ENCODE results near the gene BCAR3. TPM values are rescaled to one million over a fixed set of nuclear protein-coding genes. Genes with fewer than 3 reads are reported as not detected.
"Not testable (repeated sequence)": the region's sequence is repeated elsewhere in the genome, so short reads cannot be mapped to it uniquely, and the experiment has no call there.

BCAR3 gene
- total RNA-seq, 2 experiments from 2014 or later = 0.42 to 0.55 TPM

DNA sequence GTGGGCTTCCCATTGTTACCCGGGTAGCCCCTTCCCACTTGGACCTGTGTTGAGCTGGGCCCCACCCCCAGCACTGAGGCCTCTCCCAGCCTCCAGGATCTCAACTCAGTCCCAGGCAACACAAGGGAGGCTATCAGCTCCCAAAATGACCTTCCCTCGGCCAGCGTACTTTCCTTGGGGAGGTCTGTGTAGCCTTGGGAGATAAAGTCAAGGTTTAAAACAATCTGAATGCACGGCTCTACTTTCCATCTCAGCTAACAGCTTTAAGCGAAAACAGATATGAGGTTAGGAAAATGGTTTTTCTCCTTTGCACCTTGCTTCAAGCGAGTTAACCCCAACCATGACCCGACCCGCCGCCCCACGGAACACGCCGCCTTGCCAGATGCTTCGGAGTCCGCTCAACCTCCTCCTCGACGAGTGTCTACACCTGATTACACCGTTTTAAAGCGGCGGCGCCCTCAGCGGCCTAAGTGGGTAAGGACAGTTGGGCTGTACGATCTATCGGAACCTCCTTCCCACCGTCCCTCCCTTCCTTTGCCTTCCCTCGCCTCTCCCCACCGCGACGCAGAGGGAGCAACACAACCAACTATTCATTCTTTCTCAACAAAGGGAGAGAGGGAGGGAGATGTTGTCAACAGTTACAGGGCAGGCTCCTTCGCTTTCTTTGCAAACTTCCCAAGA, 1.1 kb downstream of the BCAR3 start:
- CTCF ChIA-PET = interaction anchor here (1.4 to 2.2 kb wide), 2 partner anchors 9 to 134 kb away, joined by 6 to 7 read pairs; no protein-coding TSS in a partner anchor
- Mint-ChIP-seq H3K27me3 (ENCODE audit: low read depth) (peaks cover 52% of the 10 kb centered on the region), H3K4me3 (peak overlapping the region; percentile 76), H3K36me3 (ENCODE audit: low read depth) (no peaks in the 10 kb centered on the region), H3K4me1 (ENCODE audit: low read depth) (peaks cover 9% of the 10 kb centered on the region), H3K27ac (no peak overlapping the region), H3K9me3 (no peaks in the 10 kb centered on the region)
- intact Hi-C loops (cut with micrococcal nuclease) = loop anchor here (5.0 kb wide), 1 partner anchor 243 kb away; no protein-coding TSS in a partner anchor
- DNase-seq = peak; percentile 71

- peaks cover 48% of the 10 kb centered on the region for H3K27me3 Mint-ChIP-seq (ENCODE audit: low read depth)
- H3K36me3 Mint-ChIP-seq (ENCODE audit: low read depth) = no peaks in the 10 kb centered on the region
- no peak overlapping the region for H3K27ac Mint-ChIP-seq
- peaks cover 9% of the 10 kb centered on the region for H3K4me1 Mint-ChIP-seq (ENCODE audit: low read depth)
- DNase-seq = no peak
- no peaks in the 10 kb centered on the region for H3K9me3 Mint-ChIP-seq
- intact Hi-C loops (cut with micrococcal nuclease) = loop anchor here (5.0 kb wide), 1 partner anchor 243 kb away; no protein-coding TSS in a partner anchor
- CTCF ChIA-PET = interaction anchor here (1.4 kb wide), 1 partner anchor 9 kb away, joined by 7 read pairs; no protein-coding TSS in a partner anchor
- H3K4me3 Mint-ChIP-seq = no peak overlapping the region
Observed at GRCh38 chr1:93680076-93680419, 1.6 kb downstream of the BCAR3 start.

DNA sequence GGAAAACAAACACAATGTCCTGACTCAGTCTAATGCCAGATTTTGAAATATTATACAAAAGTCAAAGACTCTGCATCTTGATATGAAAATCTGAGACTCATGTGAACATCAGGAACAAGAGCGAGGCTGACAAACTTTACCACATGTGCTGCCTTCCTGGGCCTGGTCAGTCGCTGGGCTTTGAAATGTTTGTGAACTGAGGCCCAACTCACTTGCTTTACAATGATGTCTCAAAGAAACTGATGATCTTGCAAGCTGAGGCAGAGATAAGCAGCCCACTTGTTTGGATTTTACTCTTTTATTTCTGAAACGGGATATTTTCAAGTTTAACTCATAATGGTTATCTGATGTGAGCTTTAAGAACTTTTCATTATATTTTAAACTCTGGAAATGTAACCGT, 2.1 kb downstream of the BCAR3 start:
- no peaks in the 10 kb centered on the region for H3K36me3 Mint-ChIP-seq (ENCODE audit: low read depth)
- H3K9me3 Mint-ChIP-seq = no peaks in the 10 kb centered on the region
- DNase-seq = no peak
- CTCF ChIA-PET = interaction anchor here (1.4 to 1.5 kb wide), 2 partner anchors 8 to 55 kb away, joined by 3 to 7 read pairs; no protein-coding TSS in a partner anchor
- no peak overlapping the region for H3K4me3 Mint-ChIP-seq
- peaks cover 45% of the 10 kb centered on the region for H3K27me3 Mint-ChIP-seq (ENCODE audit: low read depth)
- peaks cover 9% of the 10 kb centered on the region for H3K4me1 Mint-ChIP-seq (ENCODE audit: low read depth)
- intact Hi-C loops (cut with micrococcal nuclease) = no loop called here
- no peak overlapping the region for H3K27ac Mint-ChIP-seq

DNA sequence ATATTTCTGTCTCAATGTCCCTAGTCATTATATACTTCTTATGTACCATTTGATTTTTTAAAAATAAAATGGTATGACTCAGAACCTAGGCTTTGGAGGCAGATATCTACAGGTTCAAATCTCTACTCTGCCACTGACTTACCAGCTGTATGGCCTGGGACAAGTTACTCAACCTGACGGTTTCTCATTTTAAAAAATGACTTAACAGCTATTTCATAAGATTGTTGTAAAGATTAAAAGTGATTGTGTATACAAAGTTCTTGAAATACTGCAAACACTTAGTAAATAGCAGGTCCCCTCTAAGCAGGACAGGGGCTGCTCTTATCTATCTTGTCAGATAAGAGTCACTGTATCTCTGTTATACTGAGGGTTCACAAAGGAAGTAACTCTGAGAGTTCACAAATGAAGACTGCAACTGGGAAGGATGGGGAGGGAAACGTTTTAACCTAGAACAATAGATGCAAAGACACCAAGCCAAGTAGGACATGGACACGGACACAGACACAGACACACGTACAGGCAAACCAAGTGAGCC, 2.6 kb downstream of the BCAR3 start:
- Mint-ChIP-seq H3K4me1 (ENCODE audit: low read depth) (peaks cover 9% of the 10 kb centered on the region), H3K9me3 (no peaks in the 10 kb centered on the region), H3K27me3 (ENCODE audit: low read depth) (peaks cover 41% of the 10 kb centered on the region), H3K4me3 (no peak overlapping the region), H3K27ac (no peak overlapping the region), H3K36me3 (ENCODE audit: low read depth) (no peaks in the 10 kb centered on the region)
- CTCF ChIA-PET = interaction anchor here (1.4 to 1.5 kb wide), 2 partner anchors 8 to 56 kb away, joined by 3 to 7 read pairs; no protein-coding TSS in a partner anchor
- no peak for DNase-seq
- intact Hi-C loops (cut with micrococcal nuclease) = no loop called here

- CTCF ChIA-PET = interaction anchor here (1.5 kb wide), 1 partner anchor 56 kb away, joined by 3 read pairs; no protein-coding TSS in a partner anchor
- peaks cover 38% of the 10 kb centered on the region for H3K27me3 Mint-ChIP-seq (ENCODE audit: low read depth)
- intact Hi-C loops (cut with micrococcal nuclease) = no loop called here
Observed at GRCh38 chr1:93678491-93678890, 3.1 kb downstream of the BCAR3 start.

GRCh38 chr1:93677729-93678128, 3.9 kb downstream of the BCAR3 start:
- H3K27me3 Mint-ChIP-seq (ENCODE audit: low read depth) = peaks cover 31% of the 10 kb centered on the region
- intact Hi-C loops (cut with micrococcal nuclease) = no loop called here
- H3K36me3 Mint-ChIP-seq (ENCODE audit: low read depth) = no peaks in the 10 kb centered on the region
- no peak overlapping the region for H3K27ac Mint-ChIP-seq
- peaks cover 9% of the 10 kb centered on the region for H3K4me1 Mint-ChIP-seq (ENCODE audit: low read depth)
- no peak for DNase-seq
- H3K4me3 Mint-ChIP-seq = no peak overlapping the region
- H3K9me3 Mint-ChIP-seq = no peaks in the 10 kb centered on the region
- CTCF ChIA-PET = interaction anchor here (1.5 kb wide), 1 partner anchor 57 kb away, joined by 3 read pairs; no protein-coding TSS in a partner anchor

More at GRCh38 chr1:93678491-93678890, 3.1 kb downstream of the BCAR3 start:
- Mint-ChIP-seq H3K36me3 (ENCODE audit: low read depth) (no peaks in the 10 kb centered on the region), H3K9me3 (no peaks in the 10 kb centered on the region), H3K27ac (no peak overlapping the region), H3K4me3 (no peak overlapping the region), H3K4me1 (ENCODE audit: low read depth) (peaks cover 9% of the 10 kb centered on the region)
- no peak for DNase-seq

DNA sequence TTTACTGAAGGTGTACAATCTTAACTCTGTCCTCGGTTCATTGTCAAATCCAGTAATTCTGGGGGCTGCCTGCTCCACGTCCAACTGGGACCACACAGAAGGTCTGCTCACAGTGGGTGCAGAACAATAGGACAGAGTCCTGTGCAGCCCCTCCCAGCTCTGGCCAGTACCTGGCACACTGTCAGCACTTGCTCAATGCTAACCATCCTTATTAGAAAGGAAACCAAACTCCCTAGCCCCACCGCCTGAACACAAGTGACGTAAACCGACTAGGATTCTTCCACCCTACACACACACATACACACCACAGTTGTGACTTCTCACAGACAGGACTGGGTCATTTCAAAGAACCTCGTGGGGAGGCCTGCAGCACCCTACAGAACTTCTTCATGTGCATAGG, 5.2 kb downstream of the BCAR3 start:
- intact Hi-C loops (cut with micrococcal nuclease) = no loop called here
- peaks cover 20% of the 10 kb centered on the region for H3K27me3 Mint-ChIP-seq (ENCODE audit: low read depth)
- CTCF ChIA-PET = no interaction called here

GRCh38 chr1:93675931-93676330, 5.7 kb downstream of the BCAR3 start:
- H3K27me3 Mint-ChIP-seq (ENCODE audit: low read depth) = peaks cover 20% of the 10 kb centered on the region
- no peak for DNase-seq
- H3K4me1 Mint-ChIP-seq (ENCODE audit: low read depth) = peaks cover 4% of the 10 kb centered on the region
- no peaks in the 10 kb centered on the region for H3K36me3 Mint-ChIP-seq (ENCODE audit: low read depth)
- no peaks in the 10 kb centered on the region for H3K9me3 Mint-ChIP-seq
- no peak overlapping the region for H3K27ac Mint-ChIP-seq
- CTCF ChIA-PET = no interaction called here
- no peak overlapping the region for H3K4me3 Mint-ChIP-seq
- intact Hi-C loops (cut with micrococcal nuclease) = no loop called here

More for the DNA sequence above, 5.2 kb downstream of the BCAR3 start:
- Mint-ChIP-seq H3K4me1 (ENCODE audit: low read depth) (peaks cover 4% of the 10 kb centered on the region), H3K36me3 (ENCODE audit: low read depth) (no peaks in the 10 kb centered on the region), H3K9me3 (no peaks in the 10 kb centered on the region), H3K27ac (no peak overlapping the region), H3K4me3 (no peak overlapping the region)
- no peak for DNase-seq

- CTCF ChIA-PET = no interaction called here
- Mint-ChIP-seq H3K36me3 (ENCODE audit: low read depth) (no peaks in the 10 kb centered on the region), H3K9me3 (no peaks in the 10 kb centered on the region), H3K27me3 (ENCODE audit: low read depth) (peaks cover 14% of the 10 kb centered on the region), H3K27ac (no peak overlapping the region), H3K4me3 (no peak overlapping the region), H3K4me1 (ENCODE audit: low read depth) (no peaks in the 10 kb centered on the region)
- intact Hi-C loops (cut with micrococcal nuclease) = no loop called here
- DNase-seq = no peak
Observed at GRCh38 chr1:93675271-93675670, 6.4 kb downstream of the BCAR3 start.

DNA sequence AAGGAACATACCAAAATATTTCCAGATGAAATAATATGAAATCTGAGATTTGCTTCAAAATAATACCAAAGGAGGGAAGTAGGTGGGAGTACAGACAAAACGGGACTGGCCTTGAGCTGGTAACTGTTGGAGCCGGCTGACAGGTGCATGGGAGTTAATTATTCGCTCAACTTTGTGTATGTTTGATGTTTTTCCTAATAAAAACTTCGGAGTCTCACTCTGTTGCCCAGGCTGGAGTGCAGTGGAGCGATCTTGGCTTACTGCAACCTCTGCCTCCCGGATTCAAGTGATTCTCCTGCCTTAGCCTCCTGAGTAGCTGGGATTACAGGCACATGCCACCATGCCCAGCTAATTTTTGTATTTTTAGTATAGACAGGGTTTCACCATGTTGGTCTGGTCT, 7.6 kb downstream of the BCAR3 start:
- H3K4me3 Mint-ChIP-seq; intact Hi-C loops (cut with micrococcal nuclease); H3K27ac Mint-ChIP-seq; H3K27me3 Mint-ChIP-seq (ENCODE audit: low read depth); H3K36me3 Mint-ChIP-seq (ENCODE audit: low read depth); H3K4me1 Mint-ChIP-seq (ENCODE audit: low read depth); H3K9me3 Mint-ChIP-seq; DNase-seq: not testable (repeated sequence)
- CTCF ChIA-PET = interaction anchor here (1.2 kb wide), 1 partner anchor 45 kb away, joined by 3 read pairs; no protein-coding TSS in a partner anchor

GRCh38 chr1:93673163-93673829, 8.3 kb downstream of the BCAR3 start:
- H3K9me3 Mint-ChIP-seq = no peaks in the 10 kb centered on the region
- intact Hi-C loops (cut with micrococcal nuclease) = no loop called here
- H3K4me1 Mint-ChIP-seq (ENCODE audit: low read depth) = no peaks in the 10 kb centered on the region
- CTCF ChIA-PET = interaction anchor here (0.9 to 1.2 kb wide), 2 partner anchors 43 to 44 kb away, joined by 3 read pairs; no protein-coding TSS in a partner anchor
- no peak overlapping the region for H3K27ac Mint-ChIP-seq
- H3K27me3 Mint-ChIP-seq (ENCODE audit: low read depth) = no peaks in the 10 kb centered on the region
- H3K4me3 Mint-ChIP-seq = no peak overlapping the region
- DNase-seq = no peak
- no peaks in the 10 kb centered on the region for H3K36me3 Mint-ChIP-seq (ENCODE audit: low read depth)

DNA sequence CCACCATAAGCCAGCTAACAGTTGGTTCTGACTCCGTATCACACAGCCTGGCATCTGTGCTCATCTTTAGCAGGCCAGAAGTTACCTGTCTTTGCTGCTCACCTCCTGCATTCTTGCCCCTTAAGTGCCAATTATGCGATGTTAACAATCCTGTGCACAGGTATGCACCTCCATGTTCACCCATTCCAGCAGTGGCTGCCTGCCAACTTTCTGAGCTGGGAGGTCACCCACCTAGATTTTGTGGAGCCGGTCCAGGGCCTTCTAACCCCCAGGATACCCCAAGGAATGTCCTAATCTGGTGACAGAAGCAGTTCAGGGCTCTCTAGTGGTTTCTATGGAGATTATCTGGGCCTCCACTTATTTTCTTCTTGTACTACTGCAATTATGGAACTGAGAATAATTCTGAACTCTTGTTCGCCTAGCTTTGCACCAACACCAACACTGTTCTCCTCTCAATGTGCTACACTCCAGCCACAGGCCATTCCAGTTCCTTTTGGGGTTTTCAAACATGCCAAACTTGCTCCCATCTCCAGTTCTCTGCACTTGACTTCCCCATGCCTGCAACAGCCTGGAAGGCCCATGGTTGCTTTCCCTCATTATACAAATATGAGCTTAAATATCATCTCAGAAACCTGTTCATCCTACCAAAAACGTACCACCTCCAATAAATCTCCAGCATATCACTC, 9.0 kb downstream of the BCAR3 start:
- intact Hi-C loops (cut with micrococcal nuclease) = no loop called here
- CTCF ChIA-PET = interaction anchor here (0.9 to 1.2 kb wide), 2 partner anchors 42 to 43 kb away, joined by 3 read pairs; no protein-coding TSS in a partner anchor
- Mint-ChIP-seq H3K4me1 (ENCODE audit: low read depth) (no peaks in the 10 kb centered on the region), H3K9me3 (no peaks in the 10 kb centered on the region), H3K4me3 (no peak overlapping the region), H3K27me3 (ENCODE audit: low read depth) (no peaks in the 10 kb centered on the region), H3K27ac (no peak overlapping the region), H3K36me3 (ENCODE audit: low read depth) (no peaks in the 10 kb centered on the region)
- DNase-seq = no peak
